Neural cell (in vitro differentiated cells): ENCODE measurements around the gene ZNF554.

Source experiments
- EP300 ChIP-seq: fragments of 450-650 bp; conservative IDR thresholded peaks from 2 replicates; pipeline ENCODE4 v1.6.1; 2014; ENCODE audit warnings: antibody characterized with exemption, mild to moderate bottlenecking, moderate library complexity; ENCODE audit not compliant: poor library complexity, severe bottlenecking
- EZH2 ChIP-seq: fragments of 200-600, 300-800 bp; shearing (Covaris generic), sonication (generic); IDR thresholded peaks from 2 replicates; pipeline ENCODE4 v1.6.1; 2014; ENCODE audit warnings: antibody characterized with exemption, low read length, borderline replicate concordance, mild to moderate bottlenecking; ENCODE audit not compliant: insufficient read depth, poor library complexity, severe bottlenecking
- TAF1 ChIP-seq: IDR thresholded peaks from 2 replicates; pipeline ENCODE4 v1.6.1; 2012; ENCODE audit warnings: low read depth

DNA sequence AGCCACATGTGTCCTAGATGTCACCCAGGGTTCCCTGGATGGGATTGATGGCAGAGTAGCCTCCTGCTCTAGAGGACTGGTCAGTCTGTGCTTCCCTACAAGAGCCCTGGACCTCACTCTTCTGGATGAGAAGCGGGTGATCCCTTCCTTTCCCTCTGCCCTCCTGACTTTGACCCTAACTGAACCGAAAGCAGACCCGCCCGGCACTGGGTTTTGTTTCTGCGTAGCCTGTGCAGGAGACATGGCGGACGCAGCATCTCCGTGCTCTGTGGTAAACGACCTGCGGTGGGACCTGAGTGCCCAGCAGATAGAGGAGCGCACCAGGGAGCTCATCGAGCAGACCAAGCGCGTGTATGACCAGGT is 29.5 kb upstream of the ZNF554 start:
- TF ChIP-seq EZH2, result no peak
- TF ChIP-seq EP300, result no peak
- TF ChIP-seq TAF1, result no peak
